Measurements from ENCODE around the gene CXXC1.
"Not testable (repeated sequence)": the region's sequence is repeated elsewhere in the genome, so short reads cannot be mapped to it uniquely, and the experiment has no call there.

The CXXC1 gene

GRCh38 chr18:50287441-50288347 lies at the start of gene CXXC1:
CXXC1 (minus strand) TSS chr18:50287692; CDS start chr18:50287589, 103 bp downstream.
- DNase-seq = peak; percentile 97 to 99

DNA sequence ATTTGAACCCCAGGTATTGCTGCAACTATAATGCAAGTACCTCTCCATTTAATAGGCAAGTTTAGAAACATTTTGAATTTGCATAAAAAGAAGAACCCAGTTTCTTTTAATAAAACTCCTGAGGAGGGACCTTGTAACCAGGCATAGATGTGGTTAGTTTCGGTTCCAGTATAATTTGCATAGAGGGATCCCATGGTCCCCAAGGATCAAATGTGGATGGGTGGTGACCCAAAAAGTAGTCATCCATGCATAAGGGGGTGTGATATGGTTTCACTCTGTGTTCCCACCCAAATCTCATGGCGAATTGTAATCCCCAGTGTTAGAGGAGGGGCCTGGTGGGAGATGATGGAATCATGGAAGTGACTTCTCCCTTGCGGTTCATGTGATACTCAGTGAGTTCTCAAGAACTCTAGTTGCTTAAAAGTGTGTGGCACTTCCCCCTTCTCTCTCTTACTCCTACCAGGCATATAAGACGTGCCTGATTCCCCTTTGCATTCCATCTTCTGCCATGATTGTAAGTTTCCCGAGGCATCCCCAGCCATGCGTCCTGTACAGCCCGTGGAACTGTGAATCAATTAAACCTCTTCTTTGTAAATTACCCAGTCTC lies 47.2 kb upstream of the CXXC1 start:
- DNase-seq = no peak

GRCh38 chr18:50331691-50332090 lies 44.2 kb upstream of the CXXC1 start:
- DNase-seq = no peak

- no peak for DNase-seq
Observed at GRCh38 chr18:50330176-50330575, 42.7 kb upstream of the CXXC1 start.

- DNase-seq = no peak
Observed at GRCh38 chr18:50327983-50328382, 40.5 kb upstream of the CXXC1 start.

- DNase-seq = no peak
Observed at GRCh38 chr18:50320719-50321118, 33.2 kb upstream of the CXXC1 start.

DNA sequence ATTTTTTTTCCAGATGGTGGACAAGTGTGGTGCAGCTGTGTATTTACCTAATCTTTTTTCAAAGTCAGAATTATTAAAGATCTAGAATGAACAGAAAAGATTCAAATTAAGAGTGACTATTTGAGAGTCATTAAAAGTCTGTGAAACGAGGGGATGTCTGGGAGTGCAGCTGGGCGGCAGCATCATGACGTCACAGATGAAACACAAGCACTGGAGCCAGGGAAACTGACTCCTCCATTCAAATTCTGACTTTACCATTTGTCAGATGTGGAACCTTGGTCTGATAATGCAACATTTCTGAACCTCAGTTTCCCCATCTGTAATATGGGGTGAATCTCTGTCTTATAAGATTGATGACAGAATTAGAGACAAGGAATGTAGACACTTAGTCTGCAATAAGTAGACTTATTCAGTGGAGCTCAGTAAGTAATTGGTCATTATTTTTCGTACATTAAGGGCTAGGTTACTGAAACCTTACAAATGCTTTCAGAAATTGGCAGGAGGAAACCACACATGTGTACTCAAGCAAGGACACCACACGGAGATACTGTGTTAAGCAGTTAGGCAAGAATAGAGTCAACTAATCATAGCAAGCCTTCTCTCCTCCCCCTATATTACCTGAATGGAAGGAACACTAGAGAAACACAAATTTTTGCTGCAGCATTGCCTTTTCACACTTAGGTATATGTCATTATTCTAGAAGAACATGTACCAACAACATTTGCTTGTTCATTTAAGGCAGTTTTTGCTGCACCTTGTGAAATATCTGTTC lies 27.8 kb upstream of the CXXC1 start:
- no peak for DNase-seq

GRCh38 chr18:50313873-50314460 lies 26.5 kb upstream of the CXXC1 start:
- DNase-seq = no peak

GRCh38 chr18:50313031-50313607 lies 25.6 kb upstream of the CXXC1 start:
- DNase-seq = no peak

- no peak for DNase-seq
Observed at GRCh38 chr18:50312296-50313030, 25.0 kb upstream of the CXXC1 start.

DNA sequence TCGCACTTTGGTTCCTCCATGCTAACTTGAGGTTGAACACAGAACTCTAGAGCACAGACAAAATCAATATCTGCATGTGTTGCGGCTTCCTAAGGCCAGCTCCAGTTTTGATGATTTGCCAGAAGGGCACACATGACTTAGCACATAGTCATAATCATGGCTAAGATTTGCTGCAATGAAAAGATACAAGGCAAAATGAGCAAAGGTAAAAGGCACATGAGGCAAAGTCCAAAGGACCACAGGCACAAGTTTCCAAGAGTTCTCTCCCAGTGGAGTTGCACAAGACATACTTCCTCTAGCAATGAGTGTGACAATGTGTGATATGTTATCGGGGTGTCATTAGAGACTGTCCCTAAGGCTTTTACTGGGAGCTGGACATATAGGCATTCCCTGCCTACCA lies 24.2 kb upstream of the CXXC1 start:
- DNase-seq = no peak

DNA sequence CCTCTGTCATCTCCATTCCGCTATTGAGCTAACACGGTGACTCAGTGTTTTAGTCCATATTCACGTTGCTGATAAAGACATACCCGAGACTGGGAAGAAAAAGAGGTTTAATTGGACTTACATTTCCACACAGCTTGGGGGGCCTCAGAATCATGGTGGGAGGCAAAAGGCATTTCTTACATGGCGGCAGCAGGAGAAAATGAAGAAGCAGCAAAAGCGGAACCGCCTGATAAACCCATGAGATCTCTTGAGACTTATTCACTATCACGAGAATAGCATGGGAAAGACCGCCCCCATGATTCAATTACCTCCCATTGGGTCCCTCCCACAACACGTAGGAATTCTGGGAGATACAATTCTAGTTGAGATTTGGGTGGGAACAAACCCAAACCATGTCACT lies 22.6 kb upstream of the CXXC1 start:
- DNase-seq = no peak

DNA sequence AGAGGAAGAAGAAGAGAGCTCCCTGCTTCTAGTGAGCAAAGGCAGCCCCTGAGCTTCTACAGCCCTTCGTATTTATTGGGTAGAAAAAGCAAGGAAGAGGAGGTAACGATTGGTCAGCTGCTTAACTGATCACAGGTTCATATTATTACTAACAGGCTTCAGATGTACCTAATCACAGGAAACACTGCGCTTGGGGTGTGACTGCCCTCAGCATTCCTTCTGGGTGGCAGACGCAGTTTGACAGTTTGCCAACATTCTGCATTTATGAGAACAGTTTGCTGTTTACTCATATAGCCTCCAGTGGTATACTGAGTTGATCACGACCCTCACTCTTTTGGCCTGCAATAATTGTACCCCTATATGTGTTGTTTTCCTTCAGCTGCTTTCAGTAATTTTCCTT lies 21.4 kb upstream of the CXXC1 start:
- not testable (repeated sequence) for DNase-seq

- DNase-seq = peak; percentile 90 to 93
Observed at GRCh38 chr18:50307738-50308470, 20.4 kb upstream of the CXXC1 start.

DNA sequence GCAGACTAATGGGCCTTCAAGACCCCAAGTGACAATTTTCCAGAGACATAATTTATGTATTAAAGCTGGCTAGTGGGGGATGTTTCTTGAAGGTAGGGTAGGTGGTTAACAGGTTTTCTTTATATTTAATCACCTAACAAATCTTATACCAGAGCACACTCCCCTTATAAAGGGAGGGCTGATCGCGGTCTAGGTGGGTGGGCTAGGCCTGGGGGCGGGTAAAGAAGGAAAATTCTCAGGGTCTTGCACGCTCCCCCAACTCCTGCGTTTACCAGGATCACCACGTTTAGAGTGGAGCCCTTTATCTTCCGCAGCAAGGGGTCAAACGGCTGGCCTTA lies 19.9 kb upstream of the CXXC1 start:
- no peak for DNase-seq

DNA sequence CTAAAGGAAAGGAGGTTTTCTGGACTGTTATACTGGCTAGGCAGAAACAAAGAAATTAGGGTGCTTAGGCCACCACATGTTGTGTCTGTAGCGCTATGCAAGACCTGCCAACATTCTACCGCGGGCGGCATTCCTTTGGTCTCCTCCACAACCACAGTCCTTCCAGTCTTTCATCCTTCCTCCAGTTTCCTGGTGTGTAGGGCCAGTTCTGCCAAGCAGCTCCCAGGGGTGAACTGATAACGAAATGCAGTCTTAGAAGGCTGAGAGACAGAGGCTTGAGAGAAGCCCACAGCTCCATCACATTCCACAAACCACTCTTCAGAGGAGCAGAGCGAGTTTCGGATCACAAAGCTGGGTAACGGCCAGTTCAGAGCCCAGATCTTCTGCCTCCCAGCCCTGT lies 19.5 kb upstream of the CXXC1 start:
- no peak for DNase-seq

DNA sequence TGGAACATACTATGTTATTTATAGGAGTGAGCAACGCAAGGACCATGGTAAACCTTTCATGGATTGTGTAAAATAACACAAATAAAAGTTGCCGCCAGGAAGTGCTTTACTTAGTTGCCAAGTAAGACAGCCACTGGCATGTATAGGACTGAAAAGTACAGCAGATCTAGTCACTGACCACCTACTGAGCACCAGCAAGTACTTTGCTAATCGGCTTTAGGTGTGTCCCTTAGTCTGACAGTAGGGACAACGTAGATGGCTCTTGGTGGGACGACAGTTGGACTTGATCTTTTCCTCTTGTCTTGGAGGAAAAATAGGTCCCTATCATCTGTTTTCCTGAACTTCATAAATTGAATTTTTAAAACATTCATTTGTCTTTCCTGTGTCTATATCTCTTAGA lies 13.6 kb upstream of the CXXC1 start:
- no peak for DNase-seq

GRCh38 chr18:50299626-50300388 lies 12.3 kb upstream of the CXXC1 start:
- no peak for DNase-seq

DNA sequence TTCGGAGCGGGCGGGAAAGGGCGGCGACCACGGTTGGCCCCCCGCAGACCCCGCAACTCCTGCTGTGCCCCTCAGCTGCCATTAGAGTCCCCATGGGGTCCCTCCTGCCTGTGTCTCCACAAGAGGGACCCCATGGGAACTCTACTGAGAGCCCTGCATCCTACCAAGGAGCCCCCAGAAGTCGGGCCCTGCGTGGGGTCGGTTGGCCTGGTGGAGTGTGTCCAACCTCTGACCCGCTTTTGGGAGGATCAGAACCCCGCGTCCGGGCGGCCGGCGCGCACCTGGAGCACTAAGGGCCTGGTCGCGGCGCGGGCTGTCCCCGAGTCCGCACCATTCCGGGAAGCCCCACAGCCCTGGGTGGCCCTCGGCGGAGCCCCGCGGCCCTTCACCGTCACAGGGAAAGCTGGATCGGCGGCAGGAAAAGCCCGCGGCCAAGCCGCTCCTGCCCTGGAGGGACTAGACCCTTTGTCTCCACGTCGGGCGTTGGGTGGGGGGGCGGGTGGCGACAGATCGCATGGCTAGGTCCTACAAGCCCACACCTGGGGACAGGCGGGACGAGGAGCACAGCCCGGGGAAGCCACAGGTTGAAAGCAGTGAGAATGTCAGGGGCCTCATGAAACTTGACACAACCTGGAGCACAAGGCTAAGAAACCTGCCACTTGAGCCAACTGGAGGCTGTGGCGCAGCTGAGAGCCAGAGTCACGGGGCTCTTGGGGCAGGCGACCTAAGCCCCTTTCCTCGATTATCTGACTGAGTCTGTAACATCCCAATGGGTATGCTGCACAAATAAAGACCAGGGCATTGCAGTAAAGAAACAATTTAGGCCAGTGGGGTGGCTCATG lies 11.2 kb upstream of the CXXC1 start:
- DNase-seq = no peak

Measured in SHP77 (cell line).